K562 (cell line): Measurements from ENCODE around the gene PDIA4. TPM values are rescaled to one million over a fixed set of nuclear protein-coding genes. Genes with fewer than 3 reads are reported as not detected.

Experiments used
- ATAC-seq: fragments of 200-7000 bp; cut with Tn5 transposase; 3 replicates; pipeline ENCODE4 v1.9.1; 2020; ENCODE audit warnings: moderate library complexity
- BruUV-seq: library from RNA; stranded (reverse); fragments of 400-500 nt; replicated peaks from 2 replicates; lab custom pipeline; 2021; lab: Mats Ljungman, UMichigan
- CTCF ChIA-PET: fragments of 300-600 bp; formaldehyde crosslinking; extraction: SDS; loops from one replicate; lab custom pipeline; 2021; ENCODE audit warnings: low intra/inter-chr PET ratio; lab: Yijun Ruan, JAX
- POLR2A ChIA-PET: fragments of 300-600, 350-650 bp; sonication (Branson Sonifier 250); formaldehyde crosslinking; extraction: SDS; loops from one replicate; lab custom pipeline; 2021; ENCODE audit warnings: antibody characterized with exemption, inconsistent platforms; lab: Yijun Ruan, JAX
- DNase-seq, 4 experiments: peaks; one replicate each; pipeline versions ENCODE4 v3.0.0 to v3.0.0-alpha.2; 2011 to 2018; ENCODE audit warnings: low spot score in 3 of 4, mixed read lengths in 3 of 4; ENCODE audit errors: extremely low read depth in 1 of 4
- FAIRE-seq: peaks from 2 replicates; lab custom pipeline; 2011; peaks lifted over from hg19 to GRCh38; lab: Jason Lieb, UNC
- H2AFZ ChIP-seq: 2 replicates; pipeline ENCODE4 v1.6.0; 2011; ENCODE audit warnings: low read depth, low read length, control low read depth, inconsistent platforms
- H3K27ac ChIP-seq: fragments of 200-600 bp; 3 replicates; pipeline ENCODE4 v1.8.0; 2011; ENCODE audit warnings: low read depth, mild to moderate bottlenecking, control low read depth, inconsistent platforms, low read length, moderate library complexity, mixed read lengths; ENCODE audit errors: extremely low read depth
- H3K27me3 ChIP-seq, 2 experiments: fragments of 300-600 bp in 1 of 2; 2 replicates in 1 of 2; 3 replicates in 1 of 2; pipeline versions ENCODE4 v1.6.0 to v1.8.0; 2011; ENCODE audit warnings: inconsistent platforms in 2 of 2, low read length in 2 of 2, mild to moderate bottlenecking in 1 of 2, mixed read lengths in 1 of 2, moderate library complexity in 1 of 2; ENCODE audit not compliant: control insufficient read depth in 2 of 2, insufficient read depth in 2 of 2
- H3K36me3 ChIP-seq: fragments of 300-600 bp; 3 replicates; pipeline ENCODE4 v1.8.0; 2011; ENCODE audit warnings: mild to moderate bottlenecking, low read length, inconsistent platforms; ENCODE audit not compliant: control insufficient read depth, insufficient read depth
- H3K4me1 ChIP-seq, 2 experiments: fragments of 200-600 bp in 1 of 2; replicated peaks in 1 of 2; 2 replicates in 1 of 2; 3 replicates in 1 of 2; pipeline versions ENCODE4 v1.5.1 to v1.8.0; 2011; ENCODE audit warnings: inconsistent platforms in 2 of 2, low read length in 2 of 2, mild to moderate bottlenecking in 1 of 2, mixed read lengths in 1 of 2, moderate library complexity in 1 of 2; ENCODE audit not compliant: control insufficient read depth in 2 of 2, insufficient read depth in 2 of 2
- H3K4me2 ChIP-seq: 2 replicates; pipeline ENCODE4 v1.6.1; 2011; ENCODE audit warnings: low read length, control low read depth, inconsistent platforms, mixed read lengths; ENCODE audit not compliant: insufficient read depth
- H3K4me3 ChIP-seq: fragments of 200-600 bp; sonication (generic), shearing (Covaris generic); 2 replicates; pipeline ENCODE4 v1.5.1; 2016; ENCODE audit warnings: control low read depth, inconsistent platforms
- H3K79me2 ChIP-seq: fragments of 200-600 bp; 3 replicates; pipeline ENCODE4 v1.8.0; 2011; ENCODE audit warnings: low read length, inconsistent platforms; ENCODE audit not compliant: control insufficient read depth, insufficient read depth
- H3K9ac ChIP-seq, 2 experiments: 2 replicates each; pipeline versions ENCODE4 v1.6.0 to v1.6.1; 2011; ENCODE audit warnings: low read depth in 2 of 2, low read length in 2 of 2, control low read depth in 1 of 2, inconsistent platforms in 1 of 2, mild to moderate bottlenecking in 1 of 2, mixed read lengths in 1 of 2; ENCODE audit not compliant: insufficient read depth in 1 of 2
- H3K9me1 ChIP-seq: one replicate; pipeline ENCODE4 v1.6.0; 2011; ENCODE audit warnings: inconsistent platforms, mild to moderate bottlenecking, low read length, moderate library complexity; ENCODE audit not compliant: control insufficient read depth, insufficient read depth
- H3K9me3 ChIP-seq: replicated peaks from 2 replicates; pipeline ENCODE4 v1.5.1; 2011; ENCODE audit warnings: low read depth, low read length, inconsistent platforms; ENCODE audit not compliant: control insufficient read depth, insufficient read depth
- H4K20me1 ChIP-seq: replicated peaks from 2 replicates; pipeline ENCODE4 v1.6.1; 2011; ENCODE audit warnings: low read length, inconsistent platforms, mixed read lengths; ENCODE audit not compliant: control insufficient read depth, insufficient read depth
- CBFA2T2 ChIP-seq: fragments of 450-650 bp; conservative IDR thresholded peaks from 2 replicates; pipeline ENCODE4 v1.6.1; 2017; ENCODE audit warnings: mild to moderate bottlenecking
- CREB5 ChIP-seq: fragments of 250-450 bp; sonication (Bioruptor Pico); IDR thresholded peaks from 2 replicates; pipeline ENCODE4 v1.5.0; 2020; ENCODE audit warnings: mild to moderate bottlenecking
- CTBP1 ChIP-seq: fragments of 450-650 bp; IDR thresholded peaks from 2 replicates; pipeline ENCODE4 v1.6.1; 2016; ENCODE audit warnings: borderline replicate concordance
- HNRNPH1 ChIP-seq: fragments of 200-400 bp; formaldehyde crosslinking; optimal IDR thresholded peaks from 2 replicates; pipeline ENCODE3; 2017; ENCODE audit warnings: low read depth, mild to moderate bottlenecking, low read length, moderate library complexity
- MYNN ChIP-seq, 2 experiments: sonication (generic); formaldehyde crosslinking in 1 of 2; IDR thresholded peaks; 2 replicates each; pipeline versions ENCODE4 v1.5.0 to v1.6.1; 2016 to 2020; ENCODE audit warnings: antibody characterized with exemption in 1 of 2, missing genetic modification reagents in 1 of 2
- POLR2A ChIP-seq: fragments of 450-650 bp; conservative IDR thresholded peaks from 2 replicates; pipeline ENCODE4 v1.6.1; 2016
- POLR2AphosphoS5 ChIP-seq: IDR thresholded peaks from 2 replicates; pipeline ENCODE4 v1.6.1; 2011; ENCODE audit warnings: mild to moderate bottlenecking, low read depth, low read length, moderate library complexity; ENCODE audit not compliant: control insufficient read depth, insufficient read depth
- POLR2G ChIP-seq: fragments of 200-400 bp; formaldehyde crosslinking; IDR thresholded peaks from 2 replicates; pipeline ENCODE4 v1.6.1; 2017; ENCODE audit warnings: low read depth, mild to moderate bottlenecking, antibody characterized with exemption, low read length, moderate library complexity
- RBFOX2 ChIP-seq: fragments of 200-400 bp; formaldehyde crosslinking; IDR thresholded peaks from 2 replicates; pipeline ENCODE4 v1.6.1; 2017; ENCODE audit warnings: low read depth, mild to moderate bottlenecking, low read length, moderate library complexity
- SMAD4 ChIP-seq: fragments of 250-450 bp; sonication (Bioruptor Pico); conservative IDR thresholded peaks from 2 replicates; pipeline ENCODE4 v1.8.0; 2021; ENCODE audit warnings: inconsistent platforms, mild to moderate bottlenecking, moderate library complexity
- SREBF2 ChIP-seq: sonication (generic); formaldehyde crosslinking; IDR thresholded peaks from 2 replicates; pipeline ENCODE4 v1.4.0; 2020; ENCODE audit warnings: mild to moderate bottlenecking, missing genetic modification reagents
- ZNF444 ChIP-seq: fragments of 250-450 bp; sonication (Bioruptor Pico); IDR thresholded peaks from 2 replicates; pipeline ENCODE4 v1.4.0; 2020; ENCODE audit warnings: mild to moderate bottlenecking, moderate library complexity
- WGBS: fragments of 100-300 bp; shearing (Covaris generic); methylation state at CpG from one replicate; pipeline ENCODE4 v1.1.6; 2016; ENCODE audit warnings: low coverage, mixed read lengths; ENCODE audit not compliant: insufficient coverage; ENCODE audit errors: missing lambda C conversion rate; 5-methylcytosine and 5-hydroxymethylcytosine counted together
- in situ Hi-C: fragments of 300-500 bp; cut with MboI; formaldehyde crosslinking; loops from 4 replicates; pipeline ENCODE4 v1.15.0; 2018; ENCODE audit warnings: inconsistent platforms, mixed read lengths
- intact Hi-C: fragments of 100-400 bp; cut with micrococcal nuclease; formaldehyde crosslinking; loops from 2 replicates; pipeline ENCODE4 v1.14.2; 2022
- polyA plus RNA-seq, 8 experiments: library from polyadenylated mRNA; depleted of rRNA in 4 of 8; stranded (reverse) in 5 of 8; unstranded in 3 of 8; fragments of >200 nt; fragmentation: Nextera tagmentation in 2 of 8; fragmentation: Illumina TruSeq in 1 of 8; extraction: Ambion mirVana in 2 of 8; extraction: Trizol in 1 of 8; gene quantifications; 2 replicates each; pipeline versions ENCODE4 v1.2.1 to v1.2.3, GENCODE V29; 2011 to 2014; ENCODE audit warnings: inconsistent platforms in 1 of 8, missing spikeins in 1 of 8
- total RNA-seq, 7 experiments: library from RNA; depleted of rRNA in 6 of 7; stranded (reverse); fragments of >200 nt in 6 of 7; fragmentation: Illumina TruSeq in 2 of 7; extraction: Trizol in 2 of 7; gene quantifications; 2 replicates each; pipeline versions ENCODE4 v1.2.1 to v1.2.3, GENCODE V29; 2011 to 2021; ENCODE audit warnings: low replicate concordance in 1 of 7
- TF ChIP-seq, protein P1 (sequence below): fragments of 150-350 bp; conservative IDR thresholded peaks from 2 replicates; pipeline ENCODE4 v1.6.1; 2014; ENCODE audit warnings: low read length

The PDIA4 gene
- total and polyA plus RNA-seq, 9 of the 15 experiments (the other 6 are each of a cell fraction or from before 2014, with no cell fraction given): 9.1 to 175 (median 146) TPM

- TF ChIP-seq POLR2AphosphoS5 (0 out of 2 replicates have a peak, but pooled peaks have one; percentile 8), ZNF444 (CRISPR knock-in tag) (no peak), SREBF2 (no peak), CBFA2T2 (no peak), POLR2A (no peak), CTBP1 (no peak)
- peaks cover 65% of the 10 kb centered on the region for H3K79me2 ChIP-seq
- H3K4me2 ChIP-seq: no peak overlapping the region
- H3K27ac ChIP-seq: no peak overlapping the region
- in situ Hi-C loops: no loop called here
- H3K36me3 ChIP-seq: peaks cover 72% of the 10 kb centered on the region
- peak overlapping the region in 1 of 2 experiments; percentile 76; a peak in 1 of 4 replicates for H3K9ac ChIP-seq
- no peaks in the 10 kb centered on the region for H3K9me1 ChIP-seq
- intact Hi-C loops: no loop called here
- H4K20me1 ChIP-seq: peaks cover 8% of the 10 kb centered on the region
- no peaks in the 10 kb centered on the region for H3K27me3 ChIP-seq
- H2AFZ ChIP-seq: no peak overlapping the region
- no peak overlapping the region for H3K4me3 ChIP-seq
- CTCF ChIA-PET: no interaction called here
- H3K4me1 ChIP-seq: peaks cover 9 to 16% of the 10 kb centered on the region in 2 experiments; a peak in 4 of 5 replicates
- no peaks in the 10 kb centered on the region for H3K9me3 ChIP-seq
- no peak for FAIRE-seq
- no TSS peak for BruUV-seq
- ATAC-seq: no peak
- WGBS: 95% methylated on average over 6 of the region's 6 CpGs
- POLR2A ChIA-PET: interaction anchor here (0.5 to 1.0 kb wide), 2 partner anchors 12 to 21 kb away, joined by 3 read pairs; no protein-coding TSS in a partner anchor
- DNase-seq: no peak
These were observed 5.4 kb downstream of the PDIA4 start for GRCh38 chr7:149022756-149023360.

DNA sequence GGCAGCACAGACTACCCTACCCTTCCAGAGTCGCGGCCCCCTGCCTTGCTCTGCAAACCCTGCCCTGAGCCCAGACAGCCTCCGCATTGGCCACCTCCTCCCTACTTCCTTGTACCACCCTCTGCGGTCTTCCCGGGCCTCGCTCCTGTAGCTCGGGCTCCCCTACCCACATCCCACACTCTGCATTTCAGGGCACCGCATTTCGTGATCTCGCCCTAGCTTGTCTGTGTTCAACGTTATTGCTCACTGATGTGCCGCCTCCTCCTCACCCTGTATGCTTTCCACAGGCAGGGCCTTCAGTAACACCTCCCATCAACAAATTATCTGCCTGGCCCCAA is 6.6 kb downstream of the PDIA4 start:
- Histone ChIP-seq H3K36me3 (peaks cover 74% of the 10 kb centered on the region), H2AFZ (no peak overlapping the region), H3K27ac (no peak overlapping the region), H3K4me1 (peaks cover under 1 to 13% of the 10 kb centered on the region in 2 experiments; a peak in 4 of 5 replicates), H3K27me3 (no peaks in the 10 kb centered on the region), H3K9ac (peak overlapping the region in 1 of 2 experiments; percentile 80; a peak in 2 of 4 replicates), H4K20me1 (peaks cover 8% of the 10 kb centered on the region), H3K4me3 (no peak overlapping the region), H3K9me1 (no peaks in the 10 kb centered on the region), H3K79me2 (peaks cover 54% of the 10 kb centered on the region), H3K4me2 (no peak overlapping the region), H3K9me3 (no peaks in the 10 kb centered on the region)
- FAIRE-seq (no peak), ATAC-seq (no peak), DNase-seq (no peak)
- 91% methylated on average over 12 of the region's 12 CpGs for WGBS
- in situ Hi-C loops (no loop called here), intact Hi-C loops (no loop called here)
- no TSS peak for BruUV-seq
- ChIA-PET CTCF (no interaction called here), POLR2A (interaction anchor here (0.6 to 2.4 kb wide), 3 partner anchors 9 to 16 kb away, joined by 3 to 8 read pairs (median 3); no protein-coding TSS in a partner anchor)
- TF ChIP-seq MYNN (IDR thresholded peaks at IDR 0.05) (no peak), MYNN (CRISPR knock-in tag; IDR thresholded peaks at IDR 0.05) (no peak), RBFOX2 (0 out of 2 replicates have a peak, but pooled peaks have one; percentile 27), CREB5 (CRISPR knock-in tag) (no peak), POLR2G (0 out of 2 replicates have a peak, but pooled peaks have one; percentile 36), HNRNPH1 (no peak), SMAD4 (CRISPR knock-in tag) (no peak)
- TF ChIP-seq, protein P1, sequence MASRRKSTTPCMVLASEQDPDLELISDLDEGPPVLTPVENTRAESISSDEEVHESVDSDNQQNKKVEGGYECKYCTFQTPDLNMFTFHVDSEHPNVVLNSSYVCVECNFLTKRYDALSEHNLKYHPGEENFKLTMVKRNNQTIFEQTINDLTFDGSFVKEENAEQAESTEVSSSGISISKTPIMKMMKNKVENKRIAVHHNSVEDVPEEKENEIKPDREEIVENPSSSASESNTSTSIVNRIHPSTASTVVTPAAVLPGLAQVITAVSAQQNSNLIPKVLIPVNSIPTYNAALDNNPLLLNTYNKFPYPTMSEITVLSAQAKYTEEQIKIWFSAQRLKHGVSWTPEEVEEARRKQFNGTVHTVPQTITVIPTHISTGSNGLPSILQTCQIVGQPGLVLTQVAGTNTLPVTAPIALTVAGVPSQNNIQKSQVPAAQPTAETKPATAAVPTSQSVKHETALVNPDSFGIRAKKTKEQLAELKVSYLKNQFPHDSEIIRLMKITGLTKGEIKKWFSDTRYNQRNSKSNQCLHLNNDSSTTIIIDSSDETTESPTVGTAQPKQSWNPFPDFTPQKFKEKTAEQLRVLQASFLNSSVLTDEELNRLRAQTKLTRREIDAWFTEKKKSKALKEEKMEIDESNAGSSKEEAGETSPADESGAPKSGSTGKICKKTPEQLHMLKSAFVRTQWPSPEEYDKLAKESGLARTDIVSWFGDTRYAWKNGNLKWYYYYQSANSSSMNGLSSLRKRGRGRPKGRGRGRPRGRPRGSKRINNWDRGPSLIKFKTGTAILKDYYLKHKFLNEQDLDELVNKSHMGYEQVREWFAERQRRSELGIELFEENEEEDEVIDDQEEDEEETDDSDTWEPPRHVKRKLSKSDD: no peak
